H1 (cell line): ENCODE data around the gene SELENOO. TPM values are rescaled to one million over a fixed set of nuclear protein-coding genes. Genes with fewer than 3 reads are reported as not detected.
A peak's percentile ranks its signal among the peaks of the same experiment; 100 is the strongest.

Experiments used
- CTCF ChIA-PET: fragments of 300-600 bp; sonication (Branson Sonifier 250); formaldehyde crosslinking; loops from one replicate; lab custom pipeline; 2021; ENCODE audit not compliant: partially characterized antibody; lab: Charles Lee
- POLR2A ChIA-PET: fragments of 300-600 bp; sonication (Branson Sonifier 250); formaldehyde crosslinking; loops from one replicate; lab custom pipeline; 2021; ENCODE audit warnings: inconsistent platforms; ENCODE audit not compliant: partially characterized antibody; lab: Charles Lee
- DNase-seq, 2 experiments: peaks; one replicate each; pipeline versions ENCODE4 v3.0.0 to v3.0.0-alpha.2; 2010 to 2022; ENCODE audit warnings: low spot score in 2 of 2, low read depth in 1 of 2, mixed read lengths in 1 of 2
- FAIRE-seq: peaks from 2 replicates; lab custom pipeline; 2011; peaks lifted over from hg19 to GRCh38; lab: Jason Lieb, UNC
- H2AFZ ChIP-seq: 2 replicates; pipeline ENCODE4 v1.8.1; 2012; ENCODE audit warnings: low read length, inconsistent platforms
- H2AK5ac ChIP-seq: 2 replicates; pipeline ENCODE4 v1.6.1; 2013; ENCODE audit warnings: low read depth, low read length
- H2BK120ac ChIP-seq: replicated peaks from 2 replicates; pipeline ENCODE3; 2013; ENCODE audit warnings: low read depth, low read length, inconsistent platforms
- H2BK12ac ChIP-seq: 2 replicates; pipeline ENCODE4 v1.6.1; 2013; ENCODE audit warnings: low read depth, low read length
- H2BK15ac ChIP-seq: 2 replicates; pipeline ENCODE4 v1.6.1; 2013; ENCODE audit warnings: low read length
- H2BK20ac ChIP-seq: 2 replicates; pipeline ENCODE4 v1.6.1; 2013; ENCODE audit warnings: low read length
- H2BK5ac ChIP-seq: 2 replicates; pipeline ENCODE4 v1.6.1; 2013; ENCODE audit warnings: low read depth, low read length
- H3K14ac ChIP-seq: 2 replicates; pipeline ENCODE4 v1.6.1; 2013; ENCODE audit warnings: inconsistent platforms; ENCODE audit not compliant: insufficient read length
- H3K18ac ChIP-seq: 2 replicates; pipeline ENCODE4 v1.6.1; 2013; ENCODE audit warnings: low read length; ENCODE audit errors: extremely low read depth
- H3K23ac ChIP-seq: 2 replicates; pipeline ENCODE4 v1.6.1; 2013; ENCODE audit warnings: inconsistent platforms; ENCODE audit not compliant: insufficient read length
- H3K23me2 ChIP-seq: 2 replicates; pipeline ENCODE4 v1.6.1; 2013; ENCODE audit warnings: low read depth, low read length
- H3K27ac ChIP-seq: 2 replicates; pipeline ENCODE4 v1.6.1; 2011; ENCODE audit warnings: low read depth, low read length, inconsistent platforms
- H3K27me3 ChIP-seq, 4 experiments: replicated peaks in 1 of 4; 1 replicate in 1 of 4; 2 replicates in 3 of 4; pipeline versions ENCODE4 v1.6.1 to v1.8.1; 2011 to 2013; ENCODE audit warnings: low read length in 3 of 4, mild to moderate bottlenecking in 3 of 4, inconsistent platforms in 2 of 4, mixed read lengths in 2 of 4, moderate library complexity in 1 of 4; ENCODE audit not compliant: control insufficient read depth in 3 of 4, insufficient read depth in 3 of 4; ENCODE audit errors: extremely low read depth in 1 of 4
- H3K36me3 ChIP-seq, 4 experiments: 2 replicates each; pipeline versions ENCODE4 v1.6.1 to v1.8.1; 2011 to 2013; ENCODE audit warnings: mild to moderate bottlenecking in 4 of 4, low read length in 3 of 4, moderate library complexity in 2 of 4, control low read depth in 1 of 4, inconsistent platforms in 1 of 4; ENCODE audit not compliant: insufficient read depth in 4 of 4, control insufficient read depth in 2 of 4
- H3K4ac ChIP-seq: replicated peaks from 2 replicates; pipeline ENCODE3; 2013; ENCODE audit warnings: low read length, low read depth, mixed read lengths, inconsistent platforms; ENCODE audit not compliant: insufficient read length
- H3K4me1 ChIP-seq, 4 experiments: replicated peaks in 1 of 4; 1 replicate in 1 of 4; 2 replicates in 3 of 4; pipeline versions ENCODE4 v1.6.1 to v1.8.1; 2011 to 2013; ENCODE audit warnings: low read length in 3 of 4, inconsistent platforms in 2 of 4, mixed read lengths in 1 of 4; ENCODE audit not compliant: insufficient read depth in 4 of 4, control insufficient read depth in 3 of 4
- H3K4me2 ChIP-seq, 2 experiments: 2 replicates each; pipeline versions ENCODE4 v1.6.1 to v1.8.1; 2011 to 2013; ENCODE audit warnings: low read depth in 2 of 2, low read length in 2 of 2, control low read depth in 1 of 2, inconsistent platforms in 1 of 2, mild to moderate bottlenecking in 1 of 2; ENCODE audit not compliant: insufficient read depth in 1 of 2
- H3K4me3 ChIP-seq, 4 experiments: fragments of 200-600, 300-600 bp in 1 of 4; sonication (generic), shearing (Covaris generic), sonication (Bioruptor Twin) in 1 of 4; 2 replicates each; pipeline versions ENCODE4 v1.5.1 to v1.8.1; 2011 to 2016; ENCODE audit warnings: low read length in 4 of 4, low read depth in 3 of 4, control low read depth in 2 of 4, inconsistent platforms in 2 of 4, mild to moderate bottlenecking in 2 of 4, mixed read lengths in 1 of 4, moderate library complexity in 1 of 4; ENCODE audit not compliant: insufficient read depth in 2 of 4; ENCODE audit errors: extremely low read depth in 1 of 4
- H3K56ac ChIP-seq: replicated peaks from 2 replicates; pipeline ENCODE3; 2013; ENCODE audit warnings: low read depth, mild to moderate bottlenecking, mixed read lengths, low read length, inconsistent platforms; ENCODE audit not compliant: insufficient read length
- H3K79me1 ChIP-seq: 2 replicates; pipeline ENCODE4 v1.6.1; 2013; ENCODE audit warnings: low read depth, low read length, control low read depth
- H3K79me2 ChIP-seq, 2 experiments: 2 replicates each; pipeline versions ENCODE4 v1.6.1 to v1.8.1; 2012 to 2013; ENCODE audit warnings: low read length in 2 of 2, mild to moderate bottlenecking in 2 of 2, inconsistent platforms in 1 of 2; ENCODE audit not compliant: insufficient read depth in 2 of 2, control insufficient read depth in 1 of 2
- H3K9ac ChIP-seq, 4 experiments: replicated peaks in 1 of 4; 1 replicate in 1 of 4; 2 replicates in 3 of 4; pipeline versions ENCODE4 v1.6.1 to v1.8.1; 2011 to 2013; ENCODE audit warnings: low read depth in 3 of 4, low read length in 3 of 4, control low read depth in 2 of 4, mild to moderate bottlenecking in 2 of 4, moderate library complexity in 2 of 4, inconsistent platforms in 1 of 4; ENCODE audit errors: extremely low read depth in 1 of 4
- H3K9me3 ChIP-seq, 2 experiments: 2 replicates each; pipeline versions ENCODE4 v1.6.1 to v1.8.1; 2012 to 2013; ENCODE audit warnings: mild to moderate bottlenecking in 2 of 2, moderate library complexity in 2 of 2, control low read depth in 1 of 2, inconsistent platforms in 1 of 2, low read depth in 1 of 2, low read length in 1 of 2, mixed read lengths in 1 of 2; ENCODE audit not compliant: insufficient read depth in 2 of 2
- H4K20me1 ChIP-seq, 2 experiments: replicated peaks in 1 of 2; 2 replicates each; pipeline versions ENCODE3 to v1.8.1; 2011 to 2013; ENCODE audit warnings: inconsistent platforms in 2 of 2, low read length in 2 of 2, mild to moderate bottlenecking in 1 of 2; ENCODE audit not compliant: insufficient read depth in 2 of 2, control insufficient read depth in 1 of 2
- H4K5ac ChIP-seq: 2 replicates; pipeline ENCODE4 v1.6.1; 2013; ENCODE audit warnings: low read length, low read depth, mixed read lengths, inconsistent platforms; ENCODE audit not compliant: insufficient read length
- H4K8ac ChIP-seq: 2 replicates; pipeline ENCODE4 v1.8.0; 2013; ENCODE audit warnings: mild to moderate bottlenecking, moderate library complexity, low read length, inconsistent platforms; ENCODE audit not compliant: insufficient read depth; ENCODE audit errors: extremely low read depth
- H4K91ac ChIP-seq: replicated peaks from 2 replicates; pipeline ENCODE3; 2013; ENCODE audit warnings: low read length, mixed read lengths, inconsistent platforms; ENCODE audit not compliant: insufficient read length
- ASH2L ChIP-seq: fragments of 200-600, 300-600 bp; sonication (generic); IDR thresholded peaks from one replicate; pipeline ENCODE4 v1.7.1; 2017; ENCODE audit warnings: low read length
- CHD1 ChIP-seq: IDR thresholded peaks from 2 replicates; pipeline ENCODE4 v1.6.1; 2012; ENCODE audit warnings: low read depth, low read length, improper control_type of control experiment
- EGR1 ChIP-seq: IDR thresholded peaks from 2 replicates; pipeline ENCODE4 v1.6.1; 2011; ENCODE audit warnings: low read depth, low read length, borderline replicate concordance
- EP300 ChIP-seq, 2 experiments: IDR thresholded peaks; 1 replicate in 1 of 2; 2 replicates in 1 of 2; pipeline ENCODE4 v1.6.1; 2011 to 2012; ENCODE audit warnings: low read depth in 2 of 2, low read length in 2 of 2, mild to moderate bottlenecking in 2 of 2, borderline replicate concordance in 1 of 2, inconsistent platforms in 1 of 2, moderate library complexity in 1 of 2
- HDAC6 ChIP-seq: IDR thresholded peaks from one replicate; pipeline ENCODE4 v1.7.1; 2012; ENCODE audit warnings: low read depth, mild to moderate bottlenecking, inconsistent platforms, low read length, moderate library complexity
- PHF8 ChIP-seq: fragments of 200-600 bp; sonication (generic); conservative IDR thresholded peaks from 2 replicates; pipeline ENCODE4 v1.7.1; 2012; ENCODE audit warnings: low read depth, mild to moderate bottlenecking, inconsistent platforms, low read length, moderate library complexity
- POU5F1 ChIP-seq: IDR thresholded peaks from 2 replicates; pipeline ENCODE4 v1.6.1; 2011; ENCODE audit warnings: low read depth, mild to moderate bottlenecking, low read length, moderate library complexity
- RBBP5 ChIP-seq: IDR thresholded peaks from 2 replicates; pipeline ENCODE4 v1.7.1; 2012; ENCODE audit warnings: low read depth, mild to moderate bottlenecking, inconsistent platforms, low read length, moderate library complexity, borderline replicate concordance
- SIRT6 ChIP-seq: IDR thresholded peaks from one replicate; pipeline ENCODE4 v1.7.1; 2012; ENCODE audit warnings: low read length, inconsistent platforms
- SRF ChIP-seq: IDR thresholded peaks from 2 replicates; pipeline ENCODE4 v1.6.1; 2011; ENCODE audit warnings: mild to moderate bottlenecking, low read depth, low read length, moderate library complexity
- SUZ12 ChIP-seq: fragments of 200-600 bp; sonication (generic); IDR thresholded peaks from 2 replicates; pipeline ENCODE4 v1.6.1; 2012; ENCODE audit warnings: mild to moderate bottlenecking, inconsistent platforms, low read length, moderate library complexity, mixed read lengths
- YY1 ChIP-seq: IDR thresholded peaks from 2 replicates; pipeline ENCODE4 v1.6.1; 2011; ENCODE audit warnings: low read depth, mild to moderate bottlenecking, low read length
- WGBS, 2 experiments: shearing (Covaris generic) in 1 of 2; methylation state at CpG; one replicate each; pipeline versions ENCODE4 v1.1.6 to v1.1.7; 2013 to 2015; ENCODE audit warnings: low lambda C conversion rate in 2 of 2, mixed read lengths in 2 of 2, inconsistent platforms in 1 of 2, low coverage in 1 of 2, missing lambda C conversion rate in 1 of 2; ENCODE audit not compliant: insufficient replicate concordance in 2 of 2, insufficient coverage in 1 of 2, insufficient read length in 1 of 2; ENCODE audit errors: extremely low coverage in 1 of 2, missing lambda C conversion rate in 1 of 2; 5-methylcytosine and 5-hydroxymethylcytosine counted together
- polyA plus RNA-seq, 7 experiments: library from polyadenylated mRNA; depleted of rRNA in 3 of 7; stranded (reverse) in 5 of 7; unstranded in 2 of 7; fragments of >200 nt in 5 of 7; fragments of 200-250 nt in 2 of 7; gene quantifications; 1 replicate in 5 of 7; 2 replicates in 1 of 7; 4 replicates in 1 of 7; pipeline versions ENCODE4 v1.2.1 to v1.2.3, GENCODE V29; 2011 to 2013; ENCODE audit warnings: missing spikeins in 2 of 7, mixed read lengths in 2 of 7
- total RNA-seq: library from RNA; stranded (reverse); fragmentation: NEBNext Ultra II Directional; extraction: Animal tissue kit (Norgen Biotek cat#: 25700); gene quantifications from 2 replicates; pipeline ENCODE4 v1.2.1, GENCODE V29; 2021
- TF ChIP-seq, protein P1 (sequence below): IDR thresholded peaks from 2 replicates; pipeline ENCODE4 v1.6.1; 2011; ENCODE audit warnings: low read depth, mild to moderate bottlenecking, low read length; ENCODE audit not compliant: insufficient read depth

SELENOO gene
- total and polyA plus RNA-seq, 2 of the 8 experiments (the other 6 are each of a cell fraction or from before 2014, with no cell fraction given) = 18.6 to 25.1 TPM

DNA sequence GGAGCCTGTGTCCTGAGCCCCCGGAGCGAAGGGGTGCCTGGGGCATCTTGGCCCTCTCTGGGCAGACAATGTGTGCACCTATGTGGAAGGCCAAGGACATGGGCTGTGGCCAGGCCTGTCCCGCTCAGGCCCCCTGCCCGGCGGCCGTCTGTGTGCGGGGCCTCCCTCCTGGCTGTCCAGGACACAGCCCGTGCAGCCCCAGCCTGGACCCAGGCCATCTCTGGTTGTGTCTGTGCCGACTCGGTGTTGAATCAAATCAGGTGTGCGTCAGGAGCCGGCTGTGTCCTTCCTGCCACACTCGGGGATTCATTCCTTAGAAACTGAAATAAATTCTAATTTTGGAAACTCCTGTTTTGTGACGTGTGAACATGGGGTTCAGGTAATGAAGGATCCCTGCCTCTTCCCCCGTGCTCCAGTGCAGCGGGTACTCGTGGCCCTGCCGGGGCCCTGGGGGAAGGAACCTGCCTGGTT lies 1.5 kb upstream of the SELENOO start:
- H3K36me3 ChIP-seq = peaks cover 4 to 30% (median 12%) of the 10 kb centered on the region in 4 experiments; a peak in 6 of 8 replicates
- ChIA-PET POLR2A (interaction anchor here (0.6 to 1.5 kb wide), 2 partner anchors 9 to 82 kb away, joined by 3 to 4 read pairs; no protein-coding TSS in a partner anchor), CTCF (interaction anchor here (0.6 to 1.0 kb wide), 3 partner anchors 9 to 87 kb away, joined by 3 read pairs; no protein-coding TSS in a partner anchor)
- peak overlapping the region; percentile 9; the same call in 1 of the 2 replicates for H3K27ac ChIP-seq
- no peaks in the 10 kb centered on the region for H3K9me3 ChIP-seq
- H2BK120ac ChIP-seq = no peak overlapping the region
- peaks cover 0 to 7% (median 5%) of the 10 kb centered on the region in 4 experiments; a peak in 6 of 7 replicates for H3K4me1 ChIP-seq
- H3K4me2 ChIP-seq = peak overlapping the region; percentile 63 to 80; a peak in 3 of 4 replicates
- no peak overlapping the region for H2AFZ ChIP-seq
- H3K9ac ChIP-seq = no peak overlapping the region
- no peaks in the 10 kb centered on the region for H3K27me3 ChIP-seq
- H4K8ac ChIP-seq = peak overlapping the region; percentile 76; the same call in 1 of the 2 replicates
- H4K20me1 ChIP-seq = peaks cover 0 to 13% of the 10 kb centered on the region in 2 experiments
- no peaks in the 10 kb centered on the region; the same call in 1 of the 2 replicates for H3K79me1 ChIP-seq
- H3K14ac ChIP-seq = no peak overlapping the region
- no peak overlapping the region for H2AK5ac ChIP-seq
- no peak overlapping the region; the same call in 1 of the 2 replicates for H3K18ac ChIP-seq
- peak overlapping the region in 1 of 4 experiments; percentile 69; a peak in 2 of 8 replicates for H3K4me3 ChIP-seq
- no peak overlapping the region for H2BK12ac ChIP-seq
- no peak overlapping the region for H2BK15ac ChIP-seq
- no peak overlapping the region for H3K23ac ChIP-seq
- 89% methylated on average over 18 of the region's 18 CpGs; no CpG with 5 or more reads in 1 of the 2 experiments for WGBS, 2 experiments
- no peak for FAIRE-seq
- no peak overlapping the region for H3K56ac ChIP-seq
- no peak for DNase-seq
- no peak overlapping the region for H2BK5ac ChIP-seq
- no peak overlapping the region for H3K4ac ChIP-seq
- H4K91ac ChIP-seq = no peak overlapping the region
- peaks cover 0 to 11% of the 10 kb centered on the region in 2 experiments; a peak in 1 of 4 replicates for H3K79me2 ChIP-seq
- no peak overlapping the region for H4K5ac ChIP-seq
- no peak overlapping the region for H2BK20ac ChIP-seq
- peaks cover 13% of the 10 kb centered on the region; the same call in 1 of the 2 replicates for H3K23me2 ChIP-seq
- no peak for TF ChIP-seq RBBP5
- TF ChIP-seq, protein P1, sequence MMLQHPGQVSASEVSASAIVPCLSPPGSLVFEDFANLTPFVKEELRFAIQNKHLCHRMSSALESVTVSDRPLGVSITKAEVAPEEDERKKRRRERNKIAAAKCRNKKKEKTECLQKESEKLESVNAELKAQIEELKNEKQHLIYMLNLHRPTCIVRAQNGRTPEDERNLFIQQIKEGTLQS = no peak
- no peak for TF ChIP-seq EP300 (IDR thresholded peaks at IDR 0.05; ENCODE audit: borderline replicate concordance in 1 of 2, low read depth in 2 of 2, low read length in 2 of 2)
- TF ChIP-seq CHD1 = no peak
- TF ChIP-seq ASH2L = no peak
- no peak for TF ChIP-seq POU5F1
- no peak for TF ChIP-seq EGR1
- TF ChIP-seq PHF8 = no peak
- no peak for TF ChIP-seq HDAC6
- no peak for TF ChIP-seq YY1
- no peak for TF ChIP-seq SIRT6
- TF ChIP-seq SRF = no peak
- TF ChIP-seq SUZ12 = no peak
